IMR-90 (cell line): Measurements from ENCODE around the gene DCUN1D2. TPM values are rescaled to one million over a fixed set of nuclear protein-coding genes. Genes with fewer than 3 reads are reported as not detected.

ENCODE experiments used
- ATAC-seq: fragments of 200-7000 bp; cut with Tn5 transposase; 2 replicates; pipeline ENCODE4 v1.9.1; 2020; ENCODE audit warnings: low read depth, mild to moderate bottlenecking, moderate library complexity
- BruUV-seq: library from RNA; stranded (reverse); fragments of 400-500 nt; replicated peaks from 2 replicates; lab custom pipeline; 2021; lab: Mats Ljungman, UMichigan
- CTCF ChIA-PET: fragments of 300-600 bp; formaldehyde crosslinking; extraction: SDS; loops from one replicate; lab custom pipeline; 2021; ENCODE audit warnings: antibody characterized with exemption; lab: Yijun Ruan, JAX
- POLR2A ChIA-PET: fragments of 300-600 bp; sonication (Branson Sonifier 250); formaldehyde crosslinking; loops from one replicate; lab custom pipeline; 2022; ENCODE audit warnings: antibody characterized with exemption; ENCODE audit not compliant: unreplicated experiment; lab: Charles Lee
- DNase-seq: peaks from one replicate; pipeline ENCODE4 v3.0.0; 2013
- H2AFZ ChIP-seq: replicated peaks from 2 replicates; pipeline ENCODE3; 2013; ENCODE audit warnings: low read length, mild to moderate bottlenecking; ENCODE audit not compliant: poor library complexity
- H2AK5ac ChIP-seq: 2 replicates; pipeline ENCODE4 v1.6.1; 2013; ENCODE audit warnings: low read depth, low read length, inconsistent platforms
- H2AK9ac ChIP-seq: replicated peaks from 2 replicates; pipeline ENCODE3; 2013; ENCODE audit warnings: mild to moderate bottlenecking, low read depth, low read length, moderate library complexity; ENCODE audit not compliant: poor library complexity
- H2BK120ac ChIP-seq: 2 replicates; pipeline ENCODE4 v1.6.1; 2013; ENCODE audit warnings: low read depth, low read length, inconsistent platforms
- H2BK15ac ChIP-seq: 3 replicates; pipeline ENCODE4 v1.6.1; 2013; ENCODE audit warnings: low read depth, low read length, inconsistent platforms
- H2BK20ac ChIP-seq: 2 replicates; pipeline ENCODE4 v1.6.1; 2013; ENCODE audit warnings: low read depth, mild to moderate bottlenecking, inconsistent platforms, low read length, moderate library complexity
- H2BK5ac ChIP-seq: 2 replicates; pipeline ENCODE4 v1.6.1; 2013; ENCODE audit warnings: mild to moderate bottlenecking, low read depth, low read length, inconsistent platforms; ENCODE audit not compliant: poor library complexity, severe bottlenecking
- H3K14ac ChIP-seq: replicated peaks from 2 replicates; pipeline ENCODE4 v1.6.1; 2013; ENCODE audit warnings: low read depth, low read length, inconsistent platforms
- H3K18ac ChIP-seq: 2 replicates; pipeline ENCODE4 v1.6.1; 2013; ENCODE audit warnings: low read depth, low read length, control low read depth
- H3K23ac ChIP-seq: 2 replicates; pipeline ENCODE4 v1.6.1; 2013; ENCODE audit warnings: low read depth, low read length, inconsistent platforms
- H3K27ac ChIP-seq: 2 replicates; pipeline ENCODE4 v1.5.1; 2013; ENCODE audit warnings: mild to moderate bottlenecking, control low read depth, low read length; ENCODE audit not compliant: insufficient read depth
- H3K27me3 ChIP-seq: 2 replicates; pipeline ENCODE4 v1.6.1; 2013; ENCODE audit warnings: low read length; ENCODE audit not compliant: control insufficient read depth, insufficient read depth
- H3K36me3 ChIP-seq: 2 replicates; pipeline ENCODE4 v1.6.1; 2013; ENCODE audit warnings: low read length, mixed read lengths; ENCODE audit not compliant: control insufficient read depth, insufficient read depth
- H3K4ac ChIP-seq: 2 replicates; pipeline ENCODE4 v1.6.1; 2013; ENCODE audit warnings: low read depth, low read length, inconsistent platforms
- H3K4me1 ChIP-seq: 2 replicates; pipeline ENCODE4 v1.6.1; 2013; ENCODE audit warnings: low read length, mixed read lengths; ENCODE audit not compliant: control insufficient read depth, insufficient read depth
- H3K4me2 ChIP-seq: 2 replicates; pipeline ENCODE4 v1.6.1; 2013; ENCODE audit warnings: low read depth, mild to moderate bottlenecking, control low read depth, low read length, moderate library complexity
- H3K4me3 ChIP-seq: 2 replicates; pipeline ENCODE4 v1.5.1; 2013; ENCODE audit warnings: low read depth, mild to moderate bottlenecking, control low read depth, low read length, moderate library complexity; ENCODE audit not compliant: insufficient read depth
- H3K56ac ChIP-seq: 2 replicates; pipeline ENCODE4 v1.6.1; 2013; ENCODE audit warnings: low read length, inconsistent platforms; ENCODE audit not compliant: insufficient read depth; ENCODE audit errors: extremely low read depth
- H3K79me1 ChIP-seq, 2 experiments: 2 replicates each; pipeline ENCODE4 v1.6.1; 2013; ENCODE audit warnings: low read length in 2 of 2, inconsistent platforms in 1 of 2, low read depth in 1 of 2
- H3K9ac ChIP-seq: 2 replicates; pipeline ENCODE4 v1.6.1; 2013; ENCODE audit warnings: low read depth, low read length, control low read depth
- H3K9me1 ChIP-seq: 2 replicates; pipeline ENCODE4 v1.6.1; 2013; ENCODE audit warnings: low read length, inconsistent platforms; ENCODE audit not compliant: insufficient read depth
- H3K9me3 ChIP-seq: 2 replicates; pipeline ENCODE4 v1.6.1; 2013; ENCODE audit warnings: low read length; ENCODE audit not compliant: control insufficient read depth, insufficient read depth
- H4K20me1 ChIP-seq: 2 replicates; pipeline ENCODE4 v1.6.1; 2013; ENCODE audit warnings: low read length, inconsistent platforms; ENCODE audit not compliant: insufficient read depth
- H4K5ac ChIP-seq: 2 replicates; pipeline ENCODE4 v1.6.1; 2013; ENCODE audit warnings: mild to moderate bottlenecking, low read depth, low read length, control low read depth
- H4K8ac ChIP-seq, 2 experiments: 2 replicates each; pipeline ENCODE4 v1.6.1; 2013; ENCODE audit warnings: low read depth in 2 of 2, low read length in 2 of 2, control low read depth in 1 of 2, inconsistent platforms in 1 of 2
- H4K91ac ChIP-seq: 2 replicates; pipeline ENCODE4 v1.6.1; 2013; ENCODE audit warnings: low read depth, low read length, inconsistent platforms; ENCODE audit not compliant: insufficient read depth
- BHLHE40 ChIP-seq: fragments of 150-350 bp; IDR thresholded peaks from 2 replicates; pipeline ENCODE4 v1.6.1; 2016; ENCODE audit warnings: mild to moderate bottlenecking, low read depth, low read length
- CTCF ChIP-seq: conservative IDR thresholded peaks from 2 replicates; pipeline ENCODE4 v1.5.1; 2012; ENCODE audit warnings: mild to moderate bottlenecking, low read depth, low read length, improper control_type of control experiment
- FOS ChIP-seq: fragments of 150-350 bp; IDR thresholded peaks from 2 replicates; pipeline ENCODE4 v1.6.1; 2016; ENCODE audit warnings: low read depth, low read length
- MAFK ChIP-seq: IDR thresholded peaks from 2 replicates; pipeline ENCODE4 v1.6.1; 2012; ENCODE audit warnings: low read depth, low read length, improper control_type of control experiment
- WGBS, 2 experiments: methylation state at CpG; one replicate each; pipeline versions ENCODE4 v1.1.5 to v1.1.7; 2013; ENCODE audit warnings: missing lambda C conversion rate in 2 of 2; ENCODE audit not compliant: insufficient read length in 1 of 2; ENCODE audit errors: extremely low coverage in 2 of 2; 5-methylcytosine and 5-hydroxymethylcytosine counted together
- dilution Hi-C: fragments of 300-500 bp; cut with HindIII; formaldehyde crosslinking; loops from one replicate; pipeline ENCODE4 v1.14.3; 2018; ENCODE audit warnings: low sequenced_read_pairs; ENCODE audit not compliant: unreplicated experiment
- in situ Hi-C: fragments of 300-500 bp; cut with MboI; formaldehyde crosslinking; loops from 3 replicates; pipeline ENCODE4 v1.14.3; 2019; ENCODE audit warnings: low sequenced_read_pairs, inconsistent platforms, mixed read lengths
- intact Hi-C: fragments of 100-400 bp; cut with micrococcal nuclease; formaldehyde crosslinking; loops from 2 replicates; pipeline ENCODE4 v1.10.0; 2022
- polyA plus RNA-seq, 3 experiments: library from polyadenylated mRNA; depleted of rRNA; stranded (reverse); fragments of >200 nt; gene quantifications; 2 replicates each; pipeline ENCODE4 v1.2.3, GENCODE V29; 2012; ENCODE audit warnings: low replicate concordance in 1 of 3
- total RNA-seq: library from RNA; depleted of rRNA; stranded (reverse); fragments of >200 nt; gene quantifications from 2 replicates; pipeline ENCODE4 v1.2.3, GENCODE V29; 2012

The DCUN1D2 gene
- total and polyA plus RNA-seq, 2 of the 4 experiments (the other 2 are of a cell fraction) = 8.1 to 11.5 TPM

- no peak for TF ChIP-seq FOS
These were observed 41.8 kb upstream of the DCUN1D2 start (continued) for GRCh38 chr13:113532156-113532806.

GRCh38 chr13:113531041-113531873, 40.7 kb upstream of the DCUN1D2 start:
- intact Hi-C loops (no loop called here), dilution Hi-C loops (no loop called here), in situ Hi-C loops (no loop called here)
- Histone ChIP-seq H3K4me2 (no peak overlapping the region), H3K79me1 (peaks cover 20 to 51% of the 10 kb centered on the region in 2 experiments), H2BK20ac (no peak overlapping the region), H3K36me3 (peaks cover 47% of the 10 kb centered on the region), H3K9ac (no peak overlapping the region), H3K4me3 (no peak overlapping the region), H3K14ac (no peak overlapping the region), H3K23ac (no peak overlapping the region), H2BK5ac (no peak overlapping the region), H3K27ac (no peak overlapping the region), H3K56ac (no peak overlapping the region), H3K4ac (no peak overlapping the region), H3K9me1 (peaks cover 19% of the 10 kb centered on the region), H2AK9ac (no peak overlapping the region), H4K8ac (no peak overlapping the region), H4K5ac (no peak overlapping the region), H3K18ac (no peak overlapping the region), H4K20me1 (peaks cover 26% of the 10 kb centered on the region), H4K91ac (no peak overlapping the region), H2AK5ac (no peak overlapping the region), H2AFZ (no peak overlapping the region), H3K9me3 (no peaks in the 10 kb centered on the region), H3K27me3 (no peaks in the 10 kb centered on the region), H2BK15ac (no peak overlapping the region), H3K4me1 (peaks cover 8% of the 10 kb centered on the region), H2BK120ac (no peak overlapping the region)
- DNase-seq (no peak), ATAC-seq (no peak)
- WGBS, 2 experiments = 96% methylated on average over 39 of the region's 49 CpGs; no CpG with 5 or more reads in 1 of the 2 experiments
- TF ChIP-seq CTCF (no peak), MAFK (no peak), BHLHE40 (no peak)
- no TSS peak for BruUV-seq
- ChIA-PET POLR2A (no interaction called here), CTCF (no interaction called here)
